22Rv1 (cell line): ENCODE data around the gene CD22.

Experiments used
- ZFX ChIP-seq: fragments of 450-650 bp; IDR thresholded peaks from 2 replicates; pipeline ENCODE4 v1.6.1; 2017; ENCODE audit warnings: antibody characterized with exemption, borderline replicate concordance
- TF ChIP-seq, protein P1 (sequence below): fragments of 450-650 bp; IDR thresholded peaks from 2 replicates; pipeline ENCODE4 v1.5.1; 2017; ENCODE audit warnings: mild to moderate bottlenecking

DNA sequence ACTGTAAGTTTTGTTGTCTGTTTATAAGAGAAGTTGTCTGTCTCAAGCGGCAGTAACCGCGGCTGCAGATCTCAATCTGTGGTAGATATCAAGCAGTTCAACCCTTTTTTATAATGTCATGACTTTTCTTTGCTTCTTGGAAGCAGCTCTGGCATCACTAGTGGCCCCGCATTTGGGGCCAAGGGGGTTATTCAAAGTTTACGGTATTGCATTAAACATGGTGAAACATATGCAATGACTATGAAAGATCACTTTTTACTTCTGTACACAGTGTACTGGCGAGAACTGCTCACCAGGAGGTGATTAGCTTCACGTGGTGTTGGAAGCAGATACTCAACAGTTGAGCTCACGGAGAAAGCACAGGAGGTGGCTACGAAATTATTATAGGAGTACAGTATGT is 24.6 kb downstream of the CD22 start:
- TF ChIP-seq, protein P1, sequence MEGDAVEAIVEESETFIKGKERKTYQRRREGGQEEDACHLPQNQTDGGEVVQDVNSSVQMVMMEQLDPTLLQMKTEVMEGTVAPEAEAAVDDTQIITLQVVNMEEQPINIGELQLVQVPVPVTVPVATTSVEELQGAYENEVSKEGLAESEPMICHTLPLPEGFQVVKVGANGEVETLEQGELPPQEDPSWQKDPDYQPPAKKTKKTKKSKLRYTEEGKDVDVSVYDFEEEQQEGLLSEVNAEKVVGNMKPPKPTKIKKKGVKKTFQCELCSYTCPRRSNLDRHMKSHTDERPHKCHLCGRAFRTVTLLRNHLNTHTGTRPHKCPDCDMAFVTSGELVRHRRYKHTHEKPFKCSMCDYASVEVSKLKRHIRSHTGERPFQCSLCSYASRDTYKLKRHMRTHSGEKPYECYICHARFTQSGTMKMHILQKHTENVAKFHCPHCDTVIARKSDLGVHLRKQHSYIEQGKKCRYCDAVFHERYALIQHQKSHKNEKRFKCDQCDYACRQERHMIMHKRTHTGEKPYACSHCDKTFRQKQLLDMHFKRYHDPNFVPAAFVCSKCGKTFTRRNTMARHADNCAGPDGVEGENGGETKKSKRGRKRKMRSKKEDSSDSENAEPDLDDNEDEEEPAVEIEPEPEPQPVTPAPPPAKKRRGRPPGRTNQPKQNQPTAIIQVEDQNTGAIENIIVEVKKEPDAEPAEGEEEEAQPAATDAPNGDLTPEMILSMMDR, result no peak
- no peak for TF ChIP-seq ZFX
